Suprapubic skin (tissue), 4 donors: ENCODE data around the gene HOXB9.

Source experiments
- EP300 ChIP-seq: sonication (generic); formaldehyde crosslinking; IDR thresholded peaks from one replicate; pipeline ENCODE4 v1.6.1; 2017; ENCODE audit warnings: antibody characterized with exemption
- POLR2AphosphoS5 ChIP-seq, 3 donors: sonication (generic); formaldehyde crosslinking; IDR thresholded peaks; one replicate each; pipeline ENCODE4 v1.6.1; 2017; ENCODE audit warnings: antibody characterized with exemption in 3 of 3
- TF ChIP-seq, protein P1 (sequence below), 2 donors: fragments of 200-600 bp in 1 of 2; fragments of 450-650 bp in 1 of 2; sonication (generic) in 1 of 2; IDR thresholded peaks; one replicate each; pipeline ENCODE4 v1.5.1; 2016 to 2019; ENCODE audit warnings: antibody characterized with exemption in 2 of 2, mild to moderate bottlenecking in 1 of 2, moderate library complexity in 1 of 2

DNA sequence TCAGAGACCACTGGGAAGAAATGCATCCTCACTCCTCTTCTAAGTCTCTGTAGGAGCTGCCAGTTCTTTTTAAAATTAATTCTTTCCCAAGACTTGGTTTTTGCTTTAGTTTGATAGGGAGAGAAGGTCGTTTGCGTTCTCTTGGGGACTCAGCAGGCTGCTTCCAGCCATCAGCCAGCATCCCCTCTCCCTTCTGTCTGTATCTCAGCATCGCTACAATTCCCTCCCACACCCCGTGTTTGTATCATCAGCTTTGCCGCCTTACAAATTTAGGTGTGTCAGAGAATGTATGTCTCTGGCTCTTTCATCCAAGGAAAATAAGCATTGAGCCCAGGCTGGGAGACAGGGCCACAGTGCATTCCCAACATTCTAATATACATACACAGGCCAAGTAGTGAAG, 26.8 kb downstream of the HOXB9 start:
- TF ChIP-seq, protein P1, sequence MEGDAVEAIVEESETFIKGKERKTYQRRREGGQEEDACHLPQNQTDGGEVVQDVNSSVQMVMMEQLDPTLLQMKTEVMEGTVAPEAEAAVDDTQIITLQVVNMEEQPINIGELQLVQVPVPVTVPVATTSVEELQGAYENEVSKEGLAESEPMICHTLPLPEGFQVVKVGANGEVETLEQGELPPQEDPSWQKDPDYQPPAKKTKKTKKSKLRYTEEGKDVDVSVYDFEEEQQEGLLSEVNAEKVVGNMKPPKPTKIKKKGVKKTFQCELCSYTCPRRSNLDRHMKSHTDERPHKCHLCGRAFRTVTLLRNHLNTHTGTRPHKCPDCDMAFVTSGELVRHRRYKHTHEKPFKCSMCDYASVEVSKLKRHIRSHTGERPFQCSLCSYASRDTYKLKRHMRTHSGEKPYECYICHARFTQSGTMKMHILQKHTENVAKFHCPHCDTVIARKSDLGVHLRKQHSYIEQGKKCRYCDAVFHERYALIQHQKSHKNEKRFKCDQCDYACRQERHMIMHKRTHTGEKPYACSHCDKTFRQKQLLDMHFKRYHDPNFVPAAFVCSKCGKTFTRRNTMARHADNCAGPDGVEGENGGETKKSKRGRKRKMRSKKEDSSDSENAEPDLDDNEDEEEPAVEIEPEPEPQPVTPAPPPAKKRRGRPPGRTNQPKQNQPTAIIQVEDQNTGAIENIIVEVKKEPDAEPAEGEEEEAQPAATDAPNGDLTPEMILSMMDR (IDR thresholded peaks at IDR 0.05) = no peak
- TF ChIP-seq EP300 (no peak), POLR2AphosphoS5 (IDR thresholded peaks at IDR 0.05) (no peak)
